Immature natural killer cell (primary cell): ENCODE measurements around the gene NOS3. TPM values are rescaled to one million over a fixed set of nuclear protein-coding genes. Genes with fewer than 3 reads are reported as not detected.

ENCODE experiments used
- DNase-seq, 3 donors: peaks; one replicate each; pipeline ENCODE4 v3.0.0; 2022; ENCODE audit warnings: mixed read lengths in 1 of 3
- H3K27ac Mint-ChIP-seq, 6 donors: one replicate each; pipeline ENCODE4 v1.8.0; 2020; ENCODE audit warnings: mixed read lengths in 6 of 6, mild to moderate bottlenecking in 5 of 6, inconsistent platforms in 4 of 6, moderate library complexity in 3 of 6
- H3K27me3 Mint-ChIP-seq, 3 donors: one replicate each; pipeline ENCODE4 v1.8.0; 2020 to 2021; ENCODE audit warnings: low read depth in 3 of 3, mild to moderate bottlenecking in 3 of 3, mixed read lengths in 3 of 3, moderate library complexity in 3 of 3, inconsistent platforms in 1 of 3
- H3K36me3 Mint-ChIP-seq, 3 donors: one replicate each; pipeline ENCODE4 v1.8.0; 2020; ENCODE audit warnings: mixed read lengths in 3 of 3, inconsistent platforms in 2 of 3, mild to moderate bottlenecking in 2 of 3
- H3K4me1 Mint-ChIP-seq, 2 donors: one replicate each; pipeline ENCODE4 v1.8.0; 2020; ENCODE audit warnings: inconsistent platforms in 2 of 2, mild to moderate bottlenecking in 2 of 2, mixed read lengths in 2 of 2, moderate library complexity in 1 of 2
- H3K4me3 Mint-ChIP-seq, 5 donors: one replicate each; pipeline ENCODE4 v1.8.0; 2020; ENCODE audit warnings: mild to moderate bottlenecking in 5 of 5, mixed read lengths in 5 of 5, inconsistent platforms in 3 of 5, moderate library complexity in 3 of 5
- H3K9me3 Mint-ChIP-seq, 6 donors: one replicate each; pipeline ENCODE4 v1.8.0; 2020; ENCODE audit warnings: mild to moderate bottlenecking in 6 of 6, mixed read lengths in 6 of 6, inconsistent platforms in 4 of 6, moderate library complexity in 3 of 6
- polyA plus RNA-seq, 3 donors: library from polyadenylated mRNA; unstranded; fragments of 300-500 nt; fragmentation: Illumina TruSeq; gene quantifications; one replicate each; pipeline ENCODE4 v1.2.3, GENCODE V29; 2021

Gene NOS3
- polyA plus RNA-seq, 3 donors from 2014 or later: 0.21 to 4.9 (median 2.4) TPM

DNA sequence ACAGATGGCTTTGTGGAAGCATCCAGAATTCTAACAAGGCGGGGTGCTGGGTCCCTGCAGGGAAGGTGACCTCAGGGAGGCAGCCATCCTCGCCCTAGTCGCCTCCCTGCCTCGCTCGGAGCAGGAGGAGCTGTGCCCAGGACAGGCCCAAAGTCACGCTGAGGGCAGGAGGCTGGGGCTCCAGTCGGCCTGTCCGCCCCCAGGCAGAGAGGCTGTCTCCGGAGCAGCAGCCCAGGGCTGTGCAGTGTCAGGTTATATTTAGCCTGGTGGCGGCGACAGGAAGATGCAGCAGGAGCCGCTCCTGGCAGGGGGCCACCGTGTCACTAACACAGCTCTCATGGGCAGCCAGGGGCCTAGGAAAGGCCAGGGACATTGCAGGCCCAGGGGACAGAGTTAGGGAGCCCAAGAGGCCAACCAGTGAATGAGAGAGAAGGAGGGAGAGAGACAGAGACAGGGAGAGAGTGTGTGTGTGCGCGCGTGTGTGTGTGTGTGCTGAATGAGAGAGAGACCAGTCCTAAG lies 26.2 kb upstream of the NOS3 start:
- no peaks in the 10 kb centered on the region for H3K4me1 Mint-ChIP-seq
- H3K36me3 Mint-ChIP-seq: no peaks in the 10 kb centered on the region
- peaks cover 3 to 10% (median 8%) of the 10 kb centered on the region in 3 donors for H3K27me3 Mint-ChIP-seq
- H3K4me3 Mint-ChIP-seq: no peak overlapping the region
- H3K27ac Mint-ChIP-seq: no peak overlapping the region
- H3K9me3 Mint-ChIP-seq: no peaks in the 10 kb centered on the region
- no peak for DNase-seq

DNA sequence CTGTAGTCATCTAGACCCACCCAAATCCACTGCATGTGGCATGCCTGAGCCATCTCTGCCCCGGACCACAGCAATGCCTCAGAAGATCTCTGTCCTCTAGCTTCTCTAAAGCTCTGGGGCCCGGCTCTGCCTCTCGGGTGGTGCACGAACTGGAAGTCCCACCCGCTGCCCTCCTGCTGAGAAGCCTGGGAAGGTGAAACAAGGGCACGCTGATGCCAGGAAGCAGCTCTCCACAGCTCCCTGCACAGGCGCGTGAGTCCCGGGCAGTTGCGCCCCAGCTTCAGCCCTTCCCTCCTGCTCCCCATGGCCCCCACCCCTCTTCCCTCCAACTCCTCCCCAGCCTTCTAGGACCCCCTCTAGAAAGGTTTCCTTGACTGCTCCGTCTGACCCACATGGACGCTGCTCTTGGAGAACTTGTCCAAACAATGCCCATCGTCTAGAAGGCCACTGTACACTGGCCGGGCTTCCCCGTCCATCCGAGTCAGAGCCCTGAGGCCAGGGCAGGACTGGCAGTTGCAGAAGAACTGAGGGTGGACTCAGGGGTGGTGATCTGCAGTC lies 25.5 kb upstream of the NOS3 start:
- Mint-ChIP-seq H3K27me3 (peaks cover 3 to 8% (median 8%) of the 10 kb centered on the region in 3 donors), H3K9me3 (no peaks in the 10 kb centered on the region), H3K4me1 (no peaks in the 10 kb centered on the region), H3K4me3 (no peak overlapping the region), H3K27ac (no peak overlapping the region), H3K36me3 (no peaks in the 10 kb centered on the region)
- DNase-seq: no peak

DNA sequence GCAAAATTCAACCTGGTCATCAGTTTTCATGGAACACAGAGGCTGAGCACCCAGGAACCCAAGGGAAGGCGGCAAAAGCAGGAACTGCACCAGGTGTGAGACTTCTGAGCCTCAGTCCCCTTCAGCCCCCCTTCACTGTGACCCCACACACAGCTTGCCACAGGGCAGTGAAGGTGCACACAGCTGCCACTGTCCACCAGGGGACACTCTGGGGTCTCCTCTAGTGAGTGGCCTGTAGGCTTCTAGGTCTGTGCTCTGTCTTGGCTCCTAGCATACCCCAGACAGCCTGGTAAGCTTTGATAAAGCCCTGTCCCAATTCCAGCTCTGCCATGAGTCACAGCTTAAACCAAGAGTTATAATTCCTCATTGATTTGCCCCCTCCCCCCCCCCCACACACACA lies 24.8 kb upstream of the NOS3 start:
- no peak overlapping the region for H3K4me3 Mint-ChIP-seq
- no peaks in the 10 kb centered on the region for H3K9me3 Mint-ChIP-seq
- DNase-seq: no peak
- no peak overlapping the region for H3K27ac Mint-ChIP-seq
- H3K36me3 Mint-ChIP-seq: no peaks in the 10 kb centered on the region
- peaks cover 0 to 8% (median 7%) of the 10 kb centered on the region in 3 donors for H3K27me3 Mint-ChIP-seq
- H3K4me1 Mint-ChIP-seq: no peaks in the 10 kb centered on the region

DNA sequence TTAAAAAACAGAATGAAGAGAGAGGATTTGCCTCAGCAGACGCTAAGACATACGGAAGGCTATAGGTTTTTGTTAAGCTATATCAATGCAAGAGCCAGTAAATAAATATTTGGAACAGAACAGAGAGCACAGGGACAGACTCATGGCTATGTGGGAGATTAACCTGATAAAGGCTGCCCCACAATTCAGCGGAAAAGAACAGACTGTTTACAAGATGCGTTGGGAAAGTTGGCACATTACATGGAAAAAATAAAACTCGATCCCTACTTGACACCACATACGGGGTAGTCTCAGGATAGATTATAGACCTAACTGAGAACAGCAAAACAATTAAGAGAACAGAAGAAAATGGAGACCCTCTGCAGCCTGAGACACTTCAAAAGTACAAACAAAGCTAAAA lies 23.5 kb upstream of the NOS3 start:
- H3K36me3 Mint-ChIP-seq: no peaks in the 10 kb centered on the region
- H3K9me3 Mint-ChIP-seq: no peaks in the 10 kb centered on the region
- H3K27ac Mint-ChIP-seq: no peak overlapping the region
- peaks cover 0 to 6% (median 4%) of the 10 kb centered on the region in 3 donors for H3K27me3 Mint-ChIP-seq
- H3K4me3 Mint-ChIP-seq: no peak overlapping the region
- DNase-seq: no peak
- no peaks in the 10 kb centered on the region for H3K4me1 Mint-ChIP-seq

DNA sequence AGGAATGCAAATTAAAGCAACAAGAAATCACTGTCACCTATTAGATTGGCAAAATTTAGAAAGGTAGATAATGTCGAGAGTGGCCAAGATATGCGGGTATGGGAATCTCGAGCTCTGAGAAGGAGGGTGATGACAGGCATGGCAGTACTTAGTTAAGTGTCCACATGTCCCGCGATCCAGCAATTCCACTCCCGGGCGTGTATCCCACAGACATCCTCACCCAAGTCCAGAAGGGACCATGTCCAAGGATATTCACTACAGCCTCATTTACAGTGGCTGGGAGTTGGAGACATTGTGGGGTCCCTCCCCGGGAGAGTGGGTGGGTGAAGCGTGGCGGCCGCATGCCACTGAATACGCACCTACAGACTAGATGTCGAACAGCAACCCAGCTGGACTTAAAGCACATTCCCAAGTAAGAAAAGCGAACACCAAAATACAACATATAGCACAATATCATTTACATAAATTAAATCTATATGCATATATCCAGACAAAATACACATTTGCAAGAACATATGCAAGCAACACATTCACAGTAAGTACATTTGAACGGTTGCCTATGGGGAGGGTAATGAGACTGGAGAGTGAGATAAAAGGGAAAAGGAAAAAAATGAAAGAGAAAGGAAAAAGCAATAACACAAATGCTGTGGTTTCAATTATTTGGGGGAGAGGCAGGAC lies 22.6 kb upstream of the NOS3 start:
- no peak for DNase-seq
- Mint-ChIP-seq H3K27me3 (peaks cover 0 to 5% (median 4%) of the 10 kb centered on the region in 3 donors), H3K27ac (no peak overlapping the region), H3K9me3 (no peaks in the 10 kb centered on the region), H3K36me3 (no peaks in the 10 kb centered on the region), H3K4me1 (peaks cover 0 to 1% of the 10 kb centered on the region in 2 donors), H3K4me3 (no peak overlapping the region)

DNA sequence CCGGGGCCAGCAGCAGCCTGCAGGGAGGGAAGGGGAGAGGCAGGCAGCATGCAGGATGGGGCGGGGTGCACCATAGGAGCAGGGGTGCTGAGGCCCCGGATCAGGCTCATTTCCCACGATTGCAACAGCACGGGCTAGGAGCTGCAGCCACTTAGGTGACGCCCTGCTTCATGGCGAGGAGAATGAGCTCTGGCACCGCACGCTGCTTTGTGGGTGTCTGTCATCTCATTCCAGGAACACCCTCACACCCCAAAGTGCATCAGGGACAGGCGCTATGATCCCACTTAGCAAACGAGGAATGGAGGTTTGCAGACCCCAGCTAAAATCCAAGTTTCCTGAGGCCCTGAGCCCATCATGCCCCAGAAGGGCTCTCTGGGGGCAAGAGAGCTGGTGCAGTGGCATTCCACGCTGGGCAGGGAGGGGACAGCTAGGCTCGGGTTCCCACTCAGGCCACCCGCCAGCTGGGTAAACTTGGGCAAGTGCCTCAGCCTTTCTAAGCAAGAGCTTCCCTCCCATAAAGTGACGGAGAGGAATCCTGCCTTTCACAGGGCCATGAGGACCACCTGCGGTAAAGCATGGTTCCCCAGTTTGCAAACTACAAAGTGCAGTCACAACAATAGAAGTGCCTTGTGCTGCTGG lies 22.0 kb upstream of the NOS3 start:
- Mint-ChIP-seq H3K36me3 (no peaks in the 10 kb centered on the region), H3K9me3 (no peaks in the 10 kb centered on the region), H3K4me3 (no peak overlapping the region), H3K4me1 (peaks cover 0 to 3% of the 10 kb centered on the region in 2 donors), H3K27me3 (peaks cover 0 to 6% (median 4%) of the 10 kb centered on the region in 3 donors), H3K27ac (no peak overlapping the region)
- no peak for DNase-seq

DNA sequence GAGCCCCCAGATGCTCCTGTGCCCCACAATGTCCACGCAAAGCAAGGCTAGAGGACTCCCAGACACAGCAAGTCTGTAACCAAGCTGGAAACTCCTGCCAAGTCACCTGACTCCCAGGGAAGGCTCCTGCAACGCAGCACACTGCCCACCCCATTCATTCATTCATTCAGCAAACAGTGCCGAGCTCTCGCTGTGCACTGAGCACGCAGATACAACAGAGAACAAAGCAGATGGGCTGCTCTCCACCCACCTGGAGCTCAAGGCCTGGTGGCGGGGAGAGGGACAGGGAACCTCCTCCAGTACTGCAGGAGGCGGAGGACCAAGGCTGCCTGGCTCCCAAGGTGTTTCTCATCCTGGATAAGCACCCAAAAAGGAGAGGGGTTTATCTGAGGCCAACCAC lies 21.3 kb upstream of the NOS3 start:
- Mint-ChIP-seq H3K27ac (no peak overlapping the region), H3K36me3 (no peaks in the 10 kb centered on the region), H3K4me1 (peaks cover 4 to 7% of the 10 kb centered on the region in 2 donors), H3K9me3 (no peaks in the 10 kb centered on the region), H3K4me3 (no peak overlapping the region), H3K27me3 (peaks cover 0 to 7% (median 6%) of the 10 kb centered on the region in 3 donors)
- no peak for DNase-seq

DNA sequence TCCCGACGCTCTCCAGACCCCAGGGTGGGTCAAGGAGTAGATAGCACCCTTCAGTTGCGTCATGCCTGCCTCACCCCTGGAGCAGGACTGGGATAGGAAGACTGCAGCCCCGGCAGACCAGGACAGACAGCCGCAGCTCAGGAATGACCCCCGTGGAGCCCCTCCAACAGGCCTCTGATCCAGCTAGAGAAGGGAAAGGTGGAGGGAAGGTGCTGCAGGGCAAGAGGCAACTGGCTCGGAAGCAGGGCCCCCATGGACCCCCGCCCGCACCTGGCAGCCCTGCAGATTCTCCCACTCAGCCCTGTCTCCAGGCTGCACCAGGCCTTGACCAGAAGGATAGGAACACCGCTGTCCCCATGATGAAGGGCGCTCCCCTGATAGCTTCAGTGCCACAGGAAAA lies 20.4 kb upstream of the NOS3 start:
- Mint-ChIP-seq H3K36me3 (no peaks in the 10 kb centered on the region), H3K27ac (no peak overlapping the region), H3K27me3 (peaks cover 5 to 12% (median 6%) of the 10 kb centered on the region in 3 donors), H3K4me1 (peaks cover 10 to 12% of the 10 kb centered on the region in 2 donors), H3K4me3 (no peak overlapping the region), H3K9me3 (no peaks in the 10 kb centered on the region)
- no peak for DNase-seq

DNA sequence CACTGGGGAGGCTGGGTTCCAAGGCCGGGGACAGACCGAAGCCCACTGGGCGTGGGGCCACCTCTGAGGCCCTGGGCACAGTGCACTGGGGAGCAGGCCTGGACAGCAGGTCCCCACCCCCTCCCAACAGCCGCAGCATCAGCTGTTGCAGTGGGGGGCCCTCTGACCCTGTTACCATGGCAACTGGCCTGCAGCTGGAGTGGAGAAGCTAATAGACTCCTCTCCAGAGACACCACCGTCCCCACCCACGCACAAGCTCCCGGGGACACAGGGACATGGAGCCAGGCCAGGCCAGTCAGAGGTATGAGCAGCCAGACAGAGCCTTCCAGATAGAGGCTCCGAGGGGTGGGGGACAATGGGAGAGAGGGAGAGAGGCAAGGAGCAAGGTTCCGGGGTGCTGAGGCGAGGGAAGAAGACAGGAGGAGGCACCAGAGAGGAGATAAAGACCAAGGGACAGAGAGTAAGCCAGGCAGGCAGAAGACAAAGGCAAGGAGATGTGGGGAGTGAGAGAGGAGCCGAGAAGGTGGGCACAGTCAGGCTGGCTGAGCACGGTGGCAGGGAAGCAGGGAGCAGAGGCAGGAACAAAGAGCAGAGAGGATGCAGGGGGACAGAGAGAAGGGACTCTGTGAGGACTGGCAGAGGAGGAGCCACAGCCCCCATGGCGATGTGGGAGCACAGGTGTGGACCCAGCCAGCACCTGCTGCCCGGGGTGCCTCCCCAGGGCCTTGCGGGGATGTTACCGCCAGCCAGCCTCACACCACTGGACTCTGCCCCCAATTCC lies 19.4 kb upstream of the NOS3 start:
- Mint-ChIP-seq H3K27ac (peak overlapping the region in 1 of 6 donors; percentile 47), H3K36me3 (no peaks in the 10 kb centered on the region), H3K9me3 (no peaks in the 10 kb centered on the region), H3K27me3 (peaks cover 7 to 18% (median 9%) of the 10 kb centered on the region in 3 donors), H3K4me1 (peaks cover 13 to 18% of the 10 kb centered on the region in 2 donors), H3K4me3 (no peak overlapping the region)
- no peak for DNase-seq

DNA sequence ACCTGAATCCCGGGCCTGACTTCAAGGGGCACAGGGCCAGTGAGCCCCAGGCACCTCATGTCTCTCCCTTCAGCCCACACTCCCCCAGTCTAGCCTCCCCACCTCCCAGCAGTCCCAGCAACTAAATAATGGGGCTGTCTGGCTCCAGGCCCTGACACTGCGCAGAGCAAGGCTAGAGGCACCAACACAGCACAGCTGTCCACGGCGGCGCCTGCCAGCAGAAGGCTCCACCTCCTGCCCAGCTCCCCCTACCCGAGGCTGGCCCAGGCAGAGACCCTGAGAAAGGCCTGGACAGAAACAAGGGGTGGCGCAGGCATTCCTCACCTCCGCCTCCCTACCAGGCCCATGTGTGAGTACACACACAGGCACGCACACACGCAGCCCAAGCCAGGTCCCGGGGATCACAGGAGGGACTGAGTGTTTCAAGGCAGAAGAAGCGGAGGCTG lies 18.8 kb upstream of the NOS3 start:
- no peaks in the 10 kb centered on the region for H3K36me3 Mint-ChIP-seq
- DNase-seq: no peak
- no peak overlapping the region for H3K27ac Mint-ChIP-seq
- H3K4me1 Mint-ChIP-seq: peaks cover 17 to 22% of the 10 kb centered on the region in 2 donors
- H3K27me3 Mint-ChIP-seq: peaks cover 9 to 22% (median 11%) of the 10 kb centered on the region in 3 donors
- no peak overlapping the region for H3K4me3 Mint-ChIP-seq
- H3K9me3 Mint-ChIP-seq: peaks cover 0 to under 1% (median 0%) of the 10 kb centered on the region in 6 donors

DNA sequence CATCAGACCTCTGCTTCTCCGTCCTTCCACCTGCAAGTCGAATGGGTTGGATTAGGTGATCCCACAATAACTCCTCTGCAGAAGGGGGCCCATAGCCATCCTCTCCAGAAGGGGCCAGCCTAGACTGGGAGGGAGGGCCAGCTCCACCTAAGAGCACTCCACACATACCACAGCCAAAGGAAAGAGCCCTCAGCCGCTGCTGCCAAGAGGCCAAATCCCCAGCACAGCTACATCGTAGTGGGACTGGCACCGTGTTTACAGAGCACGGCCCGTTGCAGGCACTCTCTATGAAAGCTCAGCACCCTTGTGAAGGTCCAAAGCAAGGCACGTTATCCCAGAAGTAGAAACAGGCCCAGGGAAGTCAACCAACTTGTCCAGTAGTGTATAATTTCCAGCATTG lies 18.1 kb upstream of the NOS3 start:
- H3K4me1 Mint-ChIP-seq: peaks cover 22 to 28% of the 10 kb centered on the region in 2 donors
- H3K4me3 Mint-ChIP-seq: peak overlapping the region in 1 of 5 donors; percentile 43
- H3K9me3 Mint-ChIP-seq: peaks cover 0 to 4% (median 0%) of the 10 kb centered on the region in 6 donors
- no peak for DNase-seq
- peaks cover 9 to 25% (median 15%) of the 10 kb centered on the region in 3 donors for H3K27me3 Mint-ChIP-seq
- no peaks in the 10 kb centered on the region for H3K36me3 Mint-ChIP-seq
- peak overlapping the region in 2 of 6 donors; percentile 28 to 74 for H3K27ac Mint-ChIP-seq

DNA sequence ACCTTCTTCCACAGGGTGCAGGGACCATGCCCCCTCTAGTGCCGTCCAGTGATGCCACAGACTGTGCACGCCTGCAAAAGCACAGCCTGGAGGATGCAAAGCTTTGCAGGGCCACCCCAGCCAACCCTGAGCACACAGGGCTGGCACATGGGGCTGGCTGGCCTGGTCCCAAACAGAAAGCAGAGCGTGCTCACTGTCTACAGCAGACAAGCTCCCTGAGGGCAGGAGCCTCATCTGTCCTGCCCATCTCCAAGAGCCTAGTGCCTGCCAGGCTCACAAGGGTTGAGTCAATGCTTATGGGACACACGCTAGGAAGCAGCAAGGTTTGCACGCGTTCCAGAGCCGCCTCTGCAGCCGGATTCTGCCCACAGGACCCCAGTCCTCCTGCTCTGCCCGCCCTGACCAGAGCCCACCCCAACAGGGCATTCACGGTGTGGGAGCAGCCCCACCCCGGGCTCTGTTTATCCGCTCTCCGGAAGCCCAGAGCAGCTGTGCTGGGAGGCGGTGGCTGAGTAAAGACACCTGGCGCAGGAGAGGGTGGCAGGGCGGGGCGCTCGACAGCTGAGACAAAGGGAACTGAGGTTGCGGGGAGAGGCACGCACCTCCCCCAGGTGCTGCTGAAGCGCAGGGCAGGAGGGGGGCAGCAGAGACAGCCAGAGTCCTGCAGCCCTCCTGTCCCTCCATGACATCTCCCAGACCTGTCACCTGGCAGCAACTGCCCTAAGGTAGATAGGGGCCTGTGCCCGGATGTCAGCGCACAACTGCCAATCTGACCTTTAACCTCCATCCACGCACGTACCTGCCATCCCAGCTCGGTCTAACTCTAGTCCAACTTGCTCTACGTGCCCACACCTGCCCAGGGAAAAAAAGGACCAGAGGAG lies 17.0 kb upstream of the NOS3 start:
- Mint-ChIP-seq H3K4me1 (peaks cover 27 to 33% of the 10 kb centered on the region in 2 donors), H3K9me3 (peaks cover 0 to 4% (median 0%) of the 10 kb centered on the region in 6 donors), H3K27ac (peak overlapping the region in 5 of 6 donors; percentile 26 to 64 (median 57)), H3K36me3 (peaks cover 0 to 2% (median 2%) of the 10 kb centered on the region in 3 donors), H3K4me3 (peak overlapping the region; percentile 73 to 87 (median 84)), H3K27me3 (peaks cover 13 to 29% (median 20%) of the 10 kb centered on the region in 3 donors)
- DNase-seq: no peak
